ENCODE measurements around the gene CLINT1. TPM values are rescaled to one million over a fixed set of nuclear protein-coding genes. Genes with fewer than 3 reads are reported as not detected.

Gene CLINT1
- total RNA-seq, 1 experiment from 2014 or later: 69.2 TPM

DNA sequence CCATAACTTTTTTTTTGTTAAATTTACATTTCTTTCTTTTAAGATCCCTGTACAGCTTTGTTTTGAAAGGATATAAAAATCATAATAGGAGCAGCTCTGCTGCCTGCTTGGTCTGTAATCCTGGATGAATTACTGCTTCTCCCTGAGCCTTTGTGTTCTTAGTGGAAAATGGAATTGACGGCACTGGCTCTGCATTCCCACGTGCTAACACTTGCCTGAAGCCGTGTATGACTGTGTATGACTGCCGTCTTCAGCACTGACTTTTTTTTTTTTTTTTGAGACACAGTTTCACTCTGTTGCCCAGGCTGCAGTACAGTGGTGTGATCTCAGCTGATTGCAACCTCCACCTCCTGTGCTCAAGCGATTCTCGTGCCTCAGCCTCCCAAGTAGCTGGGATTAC is 123.0 kb downstream of the CLINT1 start:
- H3K9me2 ChIP-seq (ENCODE audit: insufficient read depth): no peaks in the 10 kb centered on the region
- H3K4me3 ChIP-seq (replicated peaks in 1 of 2; ENCODE audit: low read depth in 1 of 2, low read length in 2 of 2): no peak overlapping the region
- TF ChIP-seq CEBPB (IDR thresholded peaks at IDR 0.05; ENCODE audit: low read depth): no peak
- no peak for TF ChIP-seq SIN3A (IDR thresholded peaks at IDR 0.05; ENCODE audit: low read depth)
- TF ChIP-seq FOSL1 (IDR thresholded peaks at IDR 0.05; ENCODE audit: low read depth): no peak
- TF ChIP-seq, protein P1, sequence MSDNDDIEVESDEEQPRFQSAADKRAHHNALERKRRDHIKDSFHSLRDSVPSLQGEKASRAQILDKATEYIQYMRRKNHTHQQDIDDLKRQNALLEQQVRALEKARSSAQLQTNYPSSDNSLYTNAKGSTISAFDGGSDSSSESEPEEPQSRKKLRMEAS (IDR thresholded peaks at IDR 0.05): no peak
- no peak for TF ChIP-seq JUND (IDR thresholded peaks at IDR 0.05)
- TF ChIP-seq RAD21 (IDR thresholded peaks at IDR 0.05; ENCODE audit: low read depth): no peak
- no peak for TF ChIP-seq EGR1 (IDR thresholded peaks at IDR 0.05; ENCODE audit: low read depth)
- TF ChIP-seq SP1 (IDR thresholded peaks at IDR 0.05; ENCODE audit: low read depth): no peak
- TF ChIP-seq, protein P2, sequence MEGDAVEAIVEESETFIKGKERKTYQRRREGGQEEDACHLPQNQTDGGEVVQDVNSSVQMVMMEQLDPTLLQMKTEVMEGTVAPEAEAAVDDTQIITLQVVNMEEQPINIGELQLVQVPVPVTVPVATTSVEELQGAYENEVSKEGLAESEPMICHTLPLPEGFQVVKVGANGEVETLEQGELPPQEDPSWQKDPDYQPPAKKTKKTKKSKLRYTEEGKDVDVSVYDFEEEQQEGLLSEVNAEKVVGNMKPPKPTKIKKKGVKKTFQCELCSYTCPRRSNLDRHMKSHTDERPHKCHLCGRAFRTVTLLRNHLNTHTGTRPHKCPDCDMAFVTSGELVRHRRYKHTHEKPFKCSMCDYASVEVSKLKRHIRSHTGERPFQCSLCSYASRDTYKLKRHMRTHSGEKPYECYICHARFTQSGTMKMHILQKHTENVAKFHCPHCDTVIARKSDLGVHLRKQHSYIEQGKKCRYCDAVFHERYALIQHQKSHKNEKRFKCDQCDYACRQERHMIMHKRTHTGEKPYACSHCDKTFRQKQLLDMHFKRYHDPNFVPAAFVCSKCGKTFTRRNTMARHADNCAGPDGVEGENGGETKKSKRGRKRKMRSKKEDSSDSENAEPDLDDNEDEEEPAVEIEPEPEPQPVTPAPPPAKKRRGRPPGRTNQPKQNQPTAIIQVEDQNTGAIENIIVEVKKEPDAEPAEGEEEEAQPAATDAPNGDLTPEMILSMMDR (IDR thresholded peaks at IDR 0.05 in 2 of 3, conservative IDR thresholded peaks at IDR 0.05 in 1 of 3; ENCODE audit: borderline replicate concordance in 1 of 3, insufficient read depth in 1 of 3, low read depth in 2 of 3, low read length in 2 of 3): no peak
- H3K27ac ChIP-seq (ENCODE audit: low read depth, low read length): no peak overlapping the region
- peaks cover 25 to 34% of the 10 kb centered on the region in 2 experiments for H3K36me3 ChIP-seq (ENCODE audit: control insufficient read depth in 1 of 2, insufficient read depth in 2 of 2, low read length in 2 of 2)
- no peak overlapping the region for H3K9ac ChIP-seq (ENCODE audit: low read length)
- no peak overlapping the region for H3K4me2 ChIP-seq (ENCODE audit: low read length)
- ATAC-seq (no peak), DNase-seq (ENCODE audit: low read depth, low spot score) (no peak)
- RAD21 ChIA-PET (ENCODE audit: low non-redundant PET in 1 of 2, low total read pairs in 2 of 2, uncharacterized antibody in 2 of 2, unreplicated experiment in 2 of 2): no interaction called here
- POLR2A ChIA-PET: no interaction called here
- CTCF ChIA-PET: no interaction called here
- H3K79me2 ChIP-seq (ENCODE audit: insufficient read depth, low read length): peaks cover 12% of the 10 kb centered on the region; the same call in 1 of the 2 replicates
- H2AFZ ChIP-seq (ENCODE audit: low read depth, low read length, poor library complexity, severe bottlenecking): no peak overlapping the region
- H3K4me1 ChIP-seq (ENCODE audit: control insufficient read depth in 1 of 2, insufficient read depth in 2 of 2, low read length in 2 of 2): peaks cover 0 to 10% of the 10 kb centered on the region in 2 experiments; a peak in 3 of 4 replicates
- no TSS peak for BruUV-seq (replicated peaks)
- H4K20me1 ChIP-seq (ENCODE audit: insufficient read depth): no peaks in the 10 kb centered on the region
- H3K9me3 ChIP-seq (ENCODE audit: control insufficient read depth in 1 of 2, insufficient read depth in 1 of 2, low read depth in 1 of 2, low read length in 2 of 2): no peaks in the 10 kb centered on the region
- no peaks in the 10 kb centered on the region for H3K27me3 ChIP-seq (ENCODE audit: insufficient read depth, low read length)
- intact Hi-C loops (cut with micrococcal nuclease): no loop called here

Other genes starting within 250 kb of the CLINT1 start
- 0.27 TPM for gene SOX30, start 206.7 kb downstream of the CLINT1 start, total RNA-seq (2021; ENCODE audit: unreplicated experiment)
- not detected for gene C5orf52, start 187.6 kb downstream of the CLINT1 start, total RNA-seq (2021; ENCODE audit: unreplicated experiment)
- gene THG1L, start 127.7 kb downstream of the CLINT1 start, total RNA-seq (2021; ENCODE audit: unreplicated experiment): 33.9 TPM
- 6.2 TPM for gene LSM11, start 115.4 kb downstream of the CLINT1 start, total RNA-seq (2021; ENCODE audit: unreplicated experiment)

All from HCT116 (cell line).